ENCODE results near the gene C15orf62.

GRCh38 chr15:40785164-40785563 lies 15.4 kb downstream of the C15orf62 start:
- TF ChIP-seq CTCF (IDR thresholded peaks at IDR 0.05) = peak in 1 of 6 experiments; percentile 8
- no peak for TF ChIP-seq POLR2AphosphoS5 (IDR thresholded peaks at IDR 0.05)
- TF ChIP-seq POLR2A (IDR thresholded peaks at IDR 0.05) = no peak

Measured in upper lobe of left lung (tissue), 4 donors.